Kidney (tissue), 14 donors: ENCODE data around the gene PAX7. TPM values are rescaled to one million over a fixed set of nuclear protein-coding genes. Genes with fewer than 3 reads are reported as not detected.

ENCODE experiments used
- DNase-seq, 5 donors: peaks; one replicate each; pipeline ENCODE4 v3.0.0-alpha.2; 2013 to 2020
- FAIRE-seq: peaks from 2 replicates; lab custom pipeline; 2012; peaks lifted over from hg19 to GRCh38; lab: Jason Lieb, UNC
- H3K27ac ChIP-seq, 2 donors: one replicate each; pipeline ENCODE4 v1.7.0; 2013; ENCODE audit warnings: low read depth in 2 of 2, low read length in 2 of 2, inconsistent platforms in 1 of 2
- H3K27me3 ChIP-seq: one replicate; pipeline ENCODE4 v1.7.1; 2013; ENCODE audit warnings: low read length, inconsistent platforms; ENCODE audit not compliant: control insufficient read depth, insufficient read depth
- H3K36me3 ChIP-seq, 3 donors: one replicate each; pipeline versions ENCODE4 v1.7.0 to v1.7.1; 2013; ENCODE audit warnings: low read length in 3 of 3, control low read depth in 1 of 3, inconsistent platforms in 1 of 3; ENCODE audit not compliant: insufficient read depth in 3 of 3, control insufficient read depth in 2 of 3
- H3K4me1 ChIP-seq, 3 donors: one replicate each; pipeline versions ENCODE4 v1.7.0 to v1.7.1; 2013; ENCODE audit warnings: low read length in 3 of 3, inconsistent platforms in 1 of 3, low read depth in 1 of 3; ENCODE audit not compliant: control insufficient read depth in 2 of 3, insufficient read depth in 2 of 3
- H3K4me3 ChIP-seq, 3 donors: one replicate each; pipeline versions ENCODE4 v1.7.0 to v1.8.1; 2013; ENCODE audit warnings: low read length in 3 of 3, control low read depth in 1 of 3, inconsistent platforms in 1 of 3
- H3K9ac ChIP-seq, 3 donors: one replicate each; pipeline versions ENCODE4 v1.7.0 to v1.7.1; 2013; ENCODE audit warnings: low read length in 3 of 3, control low read depth in 1 of 3, inconsistent platforms in 1 of 3
- H3K9me3 ChIP-seq, 3 donors: one replicate each; pipeline versions ENCODE4 v1.7.0 to v1.7.1; 2013; ENCODE audit warnings: low read length in 3 of 3, control low read depth in 1 of 3, inconsistent platforms in 1 of 3; ENCODE audit not compliant: control insufficient read depth in 2 of 3, insufficient read depth in 1 of 3
- CTCF ChIP-seq: IDR thresholded peaks from 3 replicates; pipeline ENCODE4 v1.5.1; 2012; ENCODE audit warnings: mild to moderate bottlenecking, moderate library complexity, borderline replicate concordance; ENCODE audit not compliant: insufficient read depth; ENCODE audit errors: extremely low read depth
- intact Hi-C: fragments of 100-400 bp; cut with DNase I; formaldehyde crosslinking; loops from one replicate; pipeline ENCODE4 v1.11.1; 2022
- polyA plus RNA-seq: library from polyadenylated mRNA; stranded (reverse); fragments of 350-450 nt; fragmentation: Illumina TruSeq; extraction: RNeasy Lipid Tissue Mini Kit (QIAGEN cat#74804); gene quantifications from one replicate; pipeline ENCODE4 v1.2.3, GENCODE V29; 2014; ENCODE audit warnings: low read depth, low replicate concordance; ENCODE audit not compliant: insufficient read depth
- total RNA-seq: library from RNA; stranded (reverse); fragmentation: NEBNext Ultra II Directional; extraction: Animal tissue kit (Norgen Biotek cat#: 25700); gene quantifications from one replicate; pipeline ENCODE4 v1.2.1, GENCODE V29; 2021
- donor health status: control.
- donor health status: control.
- donor health status: control.
- donor health status: control.
- donor health status: control.
- donor health status: DM: yes; HTN: yes; CAD: no.
- donor health status: Normal renal cell carcinoma (clear cell type).

The PAX7 gene
- total and polyA plus RNA-seq, 2 donors from 2014 or later: not detected

- intact Hi-C loops: no loop called here
- H3K36me3 ChIP-seq: no peaks in the 10 kb centered on the region
- H3K27ac ChIP-seq: no peak overlapping the region
- no peak overlapping the region for H3K4me3 ChIP-seq
- no peak for TF ChIP-seq CTCF
- no peak overlapping the region for H3K9ac ChIP-seq
- peaks cover 0 to 6% (median 0%) of the 10 kb centered on the region in 3 donors for H3K9me3 ChIP-seq
- no peak for FAIRE-seq
- no peak for DNase-seq
- H3K4me1 ChIP-seq: no peaks in the 10 kb centered on the region
- H3K27me3 ChIP-seq: no peaks in the 10 kb centered on the region
These were observed 162.1 kb downstream of the PAX7 start for GRCh38 chr1:18792747-18793146.

GRCh38 chr1:18793164-18793563 lies 162.5 kb downstream of the PAX7 start:
- no peaks in the 10 kb centered on the region for H3K36me3 ChIP-seq
- peaks cover 0 to 6% (median 0%) of the 10 kb centered on the region in 3 donors for H3K9me3 ChIP-seq
- H3K4me1 ChIP-seq: no peaks in the 10 kb centered on the region
- H3K9ac ChIP-seq: no peak overlapping the region
- intact Hi-C loops: no loop called here
- no peak overlapping the region for H3K4me3 ChIP-seq
- no peak overlapping the region for H3K27ac ChIP-seq
- DNase-seq: peak in 3 of 5 donors; percentile 46 to 59 (median 48)
- TF ChIP-seq CTCF: no peak
- no peaks in the 10 kb centered on the region for H3K27me3 ChIP-seq
- no peak for FAIRE-seq

- no peaks in the 10 kb centered on the region for H3K36me3 ChIP-seq
- TF ChIP-seq CTCF: no peak
- DNase-seq (peak in 1 of 5 donors; percentile 50), FAIRE-seq (no peak)
- no peak overlapping the region for H3K4me3 ChIP-seq
- no peaks in the 10 kb centered on the region for H3K4me1 ChIP-seq
- H3K27me3 ChIP-seq: no peaks in the 10 kb centered on the region
- H3K9me3 ChIP-seq: peaks cover 0 to 6% (median 0%) of the 10 kb centered on the region in 3 donors
- H3K9ac ChIP-seq: no peak overlapping the region
- no peak overlapping the region for H3K27ac ChIP-seq
- intact Hi-C loops: no loop called here
These were observed 163.4 kb downstream of the PAX7 start for GRCh38 chr1:18794051-18794450.

- TF ChIP-seq CTCF: no peak
- Histone ChIP-seq H3K4me1 (no peaks in the 10 kb centered on the region), H3K27ac (no peak overlapping the region), H3K4me3 (no peak overlapping the region), H3K36me3 (no peaks in the 10 kb centered on the region), H3K9me3 (peaks cover 0 to 6% (median 0%) of the 10 kb centered on the region in 3 donors), H3K9ac (no peak overlapping the region), H3K27me3 (no peaks in the 10 kb centered on the region)
- no peak for FAIRE-seq
- intact Hi-C loops: no loop called here
- DNase-seq: peak in 3 of 5 donors; percentile 32 to 47 (median 44)
These were observed 163.9 kb downstream of the PAX7 start for GRCh38 chr1:18794561-18794960.
